SK-N-DZ (cell line): ENCODE data around the gene ATF1.
"Not testable (repeated sequence)": the region's sequence is repeated elsewhere in the genome, so short reads cannot be mapped to it uniquely, and the experiment has no call there.

Experiments
- DNase-seq: peaks from one replicate; pipeline ENCODE4 v3.0.0-alpha.2; 2015; ENCODE audit warnings: low spot score
- small RNA-seq, 2 experiments: library from RNA; depleted of rRNA; stranded (forward); fragments of <200 nt; gene quantifications; one replicate each; pipeline ENCODE3, GENCODE V24; 2014

The ATF1 gene

GRCh38 chr12:50855679-50856078 is 91.8 kb downstream of the ATF1 start:
- DNase-seq: not testable (repeated sequence)

DNA sequence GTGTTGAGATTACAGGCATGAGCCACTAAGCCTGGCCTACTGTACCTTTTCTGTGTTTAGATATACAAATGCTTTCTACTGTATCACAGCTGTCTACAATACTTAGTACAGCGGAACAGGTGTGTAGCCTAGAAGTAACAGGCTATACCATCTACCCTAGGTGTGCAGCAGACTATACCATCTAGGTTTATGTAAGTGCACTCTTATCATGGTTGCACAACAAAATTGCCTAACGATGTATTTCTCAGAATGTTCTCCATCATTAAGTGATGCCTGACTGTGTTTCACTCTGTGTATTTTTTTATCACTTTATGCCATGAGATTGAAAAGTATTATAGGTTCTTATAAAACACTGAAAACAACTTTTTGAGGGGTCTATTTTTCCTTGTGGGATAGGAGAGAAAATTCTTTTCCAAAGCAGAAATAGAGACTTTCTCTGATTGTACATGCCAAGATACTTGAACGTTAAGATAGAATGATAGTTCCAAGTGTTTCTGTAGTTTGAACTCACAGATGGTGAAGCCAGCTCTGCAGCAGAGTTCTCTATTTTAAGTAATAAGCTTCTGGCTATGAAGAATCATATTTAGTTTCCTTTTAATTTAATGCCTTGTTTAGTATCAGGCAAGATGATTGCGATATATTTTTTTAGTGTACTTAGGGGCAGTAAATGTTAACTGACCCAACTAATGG is 95.9 kb downstream of the ATF1 start:
- no peak for DNase-seq

DNA sequence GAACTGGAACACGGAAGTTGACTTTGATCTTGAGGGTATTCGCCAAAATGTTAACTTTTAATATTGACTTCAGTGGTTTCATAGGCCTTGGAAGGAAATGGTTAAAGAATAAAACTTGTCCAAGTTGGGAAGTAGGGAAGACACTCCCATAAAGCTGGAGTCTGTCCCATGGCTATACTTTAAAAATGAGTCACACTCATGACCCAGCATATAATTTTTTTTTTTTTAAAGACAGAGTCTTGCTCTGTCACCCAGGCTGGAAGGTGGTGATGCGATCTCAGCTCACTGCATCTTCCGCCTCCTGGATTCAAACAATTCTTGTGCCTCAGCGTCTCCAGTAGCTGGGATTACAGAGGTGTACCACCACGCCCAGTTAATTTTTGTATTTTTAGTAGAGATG is 98.4 kb downstream of the ATF1 start:
- DNase-seq: no peak

DNA sequence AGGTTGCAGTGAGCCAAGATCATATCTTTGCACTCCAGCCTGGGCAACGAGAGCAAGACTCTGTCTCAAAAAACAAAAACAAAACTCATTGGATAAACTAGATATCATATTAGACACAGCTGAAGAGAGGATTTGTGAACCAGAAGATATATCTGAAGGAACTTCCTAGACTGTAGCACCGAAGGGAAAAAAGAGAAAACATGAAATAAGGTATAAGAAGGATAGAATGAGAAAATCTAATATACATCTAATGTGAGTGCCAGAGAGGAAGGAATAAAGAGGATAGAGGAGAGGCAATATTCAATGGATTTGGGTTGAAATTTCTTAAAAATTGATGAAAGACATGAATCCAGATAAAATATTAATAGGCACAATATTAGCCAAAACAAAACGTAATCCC is 101.4 kb downstream of the ATF1 start:
- DNase-seq: no peak

- not testable (repeated sequence) for DNase-seq
Observed at GRCh38 chr12:50868881-50869280, 105.0 kb downstream of the ATF1 start.

Small RNA genes lying within 50 kb of the gene (small RNA-seq; reads per million reads assigned to genes)
- gene AC013244.2 (0 reads per million in 2 experiments), gene RF00019 (0 reads per million in 2 experiments), gene RN7SL519P (0 reads per million in 2 experiments)
